B cell (primary cell): Measurements from ENCODE around the gene BOC. TPM values are rescaled to one million over a fixed set of nuclear protein-coding genes. Genes with fewer than 3 reads are reported as not detected.

Source experiments
- ATAC-seq: fragments of 200-7000 bp; cut with Tn5 transposase; one replicate; pipeline ENCODE4 v1.10.0; 2021; ENCODE audit warnings: low read depth, mild to moderate bottlenecking, moderate number of reproducible peaks, moderate library complexity
- CTCF ChIA-PET: fragments of 350-600 bp; sonication (Branson Sonifier 250); formaldehyde crosslinking; loops from one replicate; lab custom pipeline; 2021; ENCODE audit warnings: antibody characterized with exemption, inconsistent platforms; lab: Charles Lee
- POLR2A ChIA-PET: fragments of 350-600 bp; sonication (Branson Sonifier 250); formaldehyde crosslinking; loops from one replicate; lab custom pipeline; 2021; ENCODE audit warnings: antibody characterized with exemption; lab: Charles Lee
- DNase-seq: peaks from one replicate; pipeline ENCODE4 v3.0.0; 2013
- H2AFZ ChIP-seq: 2 replicates; pipeline ENCODE4 v1.6.1; 2012; ENCODE audit warnings: mild to moderate bottlenecking, low read depth, low read length; ENCODE audit not compliant: insufficient read depth, poor library complexity, severe bottlenecking
- H3K27ac ChIP-seq, 2 donors: 1 replicate in 1 of 2; 2 replicates in 1 of 2; pipeline ENCODE4 v1.5.1; 2012 to 2013; ENCODE audit warnings: low read length in 2 of 2, mild to moderate bottlenecking in 2 of 2, moderate library complexity in 1 of 2
- H3K27me3 ChIP-seq, 4 experiments: fragments of 200-600 bp in 1 of 4; sonication (generic) in 1 of 4; replicated peaks in 1 of 4; 1 replicate in 2 of 4; 2 replicates in 2 of 4; pipeline versions ENCODE4 v1.6.1 to v1.7.0; 2013 to 2016; ENCODE audit warnings: low read length in 3 of 4, mild to moderate bottlenecking in 2 of 4, mixed read lengths in 1 of 4, moderate library complexity in 1 of 4; ENCODE audit not compliant: insufficient read depth in 4 of 4, control insufficient read depth in 3 of 4; ENCODE audit errors: control extremely low read depth in 1 of 4
- H3K36me3 ChIP-seq, 2 experiments: replicated peaks in 1 of 2; 1 replicate in 1 of 2; 2 replicates in 1 of 2; pipeline versions ENCODE4 v1.6.1 to v1.7.1; 2013; ENCODE audit warnings: low read length in 1 of 2; ENCODE audit not compliant: insufficient read depth in 2 of 2, control insufficient read depth in 1 of 2; ENCODE audit errors: control extremely low read depth in 1 of 2, extremely low read depth in 1 of 2
- H3K4me1 ChIP-seq, 2 donors: fragments of 200-600 bp in 1 of 2; sonication (generic) in 1 of 2; 1 replicate in 1 of 2; 2 replicates in 1 of 2; pipeline versions ENCODE4 v1.5.1 to v1.6.1; 2013 to 2017; ENCODE audit warnings: low read length in 2 of 2; ENCODE audit not compliant: control insufficient read depth in 2 of 2, insufficient read depth in 2 of 2
- H3K4me2 ChIP-seq: replicated peaks from 2 replicates; pipeline ENCODE3; 2012; ENCODE audit warnings: mild to moderate bottlenecking, low read depth, low read length; ENCODE audit not compliant: poor library complexity, severe bottlenecking
- H3K4me3 ChIP-seq, 5 experiments: fragments of 200-600 bp in 1 of 5; sonication (generic) in 1 of 5; 1 replicate in 3 of 5; 2 replicates in 2 of 5; pipeline versions ENCODE4 v1.5.1 to v1.7.0; 2011 to 2016; ENCODE audit warnings: low read length in 4 of 5, mild to moderate bottlenecking in 4 of 5, low read depth in 2 of 5, control low read depth in 1 of 5, moderate library complexity in 1 of 5; ENCODE audit not compliant: insufficient read depth in 1 of 5; ENCODE audit errors: control extremely low read depth in 1 of 5, extremely low read depth in 1 of 5
- H3K79me2 ChIP-seq: fragments of 200-600 bp; sonication (generic); one replicate; pipeline ENCODE4 v1.6.0; 2016; ENCODE audit warnings: low read length; ENCODE audit not compliant: control insufficient read depth, insufficient read depth
- H3K9ac ChIP-seq: fragments of 200-600 bp; sonication (generic); 2 replicates; pipeline ENCODE4 v1.6.1; 2017; ENCODE audit warnings: mild to moderate bottlenecking, low read length, moderate library complexity
- H3K9me3 ChIP-seq, 3 donors: one replicate each; pipeline versions ENCODE4 v1.6.1 to v1.7.1; 2013; ENCODE audit warnings: low read length in 2 of 3; ENCODE audit not compliant: control insufficient read depth in 2 of 3, insufficient read depth in 1 of 3; ENCODE audit errors: control extremely low read depth in 1 of 3
- H4K20me1 ChIP-seq: 2 replicates; pipeline ENCODE4 v1.6.0; 2012; ENCODE audit warnings: mild to moderate bottlenecking, low read length; ENCODE audit not compliant: insufficient read depth, control insufficient read depth, poor library complexity, severe bottlenecking
- H3K27ac Mint-ChIP-seq: one replicate; pipeline ENCODE4 v1.8.0; 2021; ENCODE audit warnings: mixed read lengths
- H3K27me3 Mint-ChIP-seq: one replicate; pipeline ENCODE4 v1.8.0; 2021; ENCODE audit warnings: mixed read lengths
- H3K4me1 Mint-ChIP-seq: one replicate; pipeline ENCODE4 v1.8.0; 2021; ENCODE audit warnings: mixed read lengths
- H3K4me3 Mint-ChIP-seq: one replicate; pipeline ENCODE4 v1.8.0; 2021; ENCODE audit warnings: mixed read lengths
- H3K9me3 Mint-ChIP-seq: one replicate; pipeline ENCODE4 v1.8.0; 2022; ENCODE audit warnings: mixed read lengths; ENCODE audit not compliant: insufficient read depth
- EZH2 ChIP-seq: IDR thresholded peaks from 2 replicates; pipeline ENCODE4 v1.6.1; 2012; ENCODE audit warnings: borderline replicate concordance, low read depth, mild to moderate bottlenecking, moderate library complexity, low read length; ENCODE audit not compliant: insufficient read depth, poor library complexity, severe bottlenecking
- WGBS: methylation state at CpG from one replicate; pipeline ENCODE4 v1.1.5; 2013; ENCODE audit warnings: missing lambda C conversion rate; ENCODE audit not compliant: insufficient coverage; 5-methylcytosine and 5-hydroxymethylcytosine counted together
- intact Hi-C: fragments of 100-400 bp; cut with micrococcal nuclease; formaldehyde crosslinking; loops from one replicate; pipeline ENCODE4 v1.10.0; 2022
- polyA plus RNA-seq: library from polyadenylated mRNA; depleted of rRNA; stranded (reverse); fragments of >200 nt; gene quantifications from 2 replicates; pipeline ENCODE4 v1.2.3, GENCODE V29; 2012
- total RNA-seq, 2 donors: library from RNA; stranded (reverse); fragments of 120-200 nt in 1 of 2; gene quantifications; 1 replicate in 1 of 2; 2 replicates in 1 of 2; pipeline versions ENCODE4 v1.2.3 to v1.2.4, GENCODE V29; 2013 to 2022
- TF ChIP-seq, protein P1 (sequence below): fragments of 200-600 bp; IDR thresholded peaks from one replicate; pipeline ENCODE4 v1.8.0; 2022; ENCODE audit warnings: antibody characterized with exemption, mild to moderate bottlenecking

The BOC gene
- total and polyA plus RNA-seq, 2 donors (not counting 1 experiment from before 2014, with no cell fraction given), result 0.12 to 2.0 TPM

GRCh38 chr3:113291572-113291971 lies 80.2 kb downstream of the BOC start:
- Histone ChIP-seq H2AFZ (no peak overlapping the region), H3K4me3 (no peak overlapping the region), H3K4me2 (no peak overlapping the region), H3K27me3 (no peaks in the 10 kb centered on the region), H3K9ac (no peak overlapping the region), H3K36me3 (no peaks in the 10 kb centered on the region), H4K20me1 (no peaks in the 10 kb centered on the region), H3K27ac (no peak overlapping the region), H3K79me2 (no peaks in the 10 kb centered on the region), H3K9me3 (no peaks in the 10 kb centered on the region), H3K4me1 (no peaks in the 10 kb centered on the region)
- ChIA-PET CTCF (interaction anchor here (1.7 to 9.1 kb wide), 3 partner anchors 237 to 648 kb away, joined by 4 to 110 read pairs (median 94); no protein-coding TSS in a partner anchor), POLR2A (no interaction called here)
- Mint-ChIP-seq H3K9me3 (no peaks in the 10 kb centered on the region), H3K4me1 (no peaks in the 10 kb centered on the region), H3K27me3 (no peaks in the 10 kb centered on the region), H3K4me3 (no peak overlapping the region), H3K27ac (no peak overlapping the region)
- ATAC-seq (no peak), DNase-seq (no peak)
- intact Hi-C loops, result no loop called here
- TF ChIP-seq, protein P1, sequence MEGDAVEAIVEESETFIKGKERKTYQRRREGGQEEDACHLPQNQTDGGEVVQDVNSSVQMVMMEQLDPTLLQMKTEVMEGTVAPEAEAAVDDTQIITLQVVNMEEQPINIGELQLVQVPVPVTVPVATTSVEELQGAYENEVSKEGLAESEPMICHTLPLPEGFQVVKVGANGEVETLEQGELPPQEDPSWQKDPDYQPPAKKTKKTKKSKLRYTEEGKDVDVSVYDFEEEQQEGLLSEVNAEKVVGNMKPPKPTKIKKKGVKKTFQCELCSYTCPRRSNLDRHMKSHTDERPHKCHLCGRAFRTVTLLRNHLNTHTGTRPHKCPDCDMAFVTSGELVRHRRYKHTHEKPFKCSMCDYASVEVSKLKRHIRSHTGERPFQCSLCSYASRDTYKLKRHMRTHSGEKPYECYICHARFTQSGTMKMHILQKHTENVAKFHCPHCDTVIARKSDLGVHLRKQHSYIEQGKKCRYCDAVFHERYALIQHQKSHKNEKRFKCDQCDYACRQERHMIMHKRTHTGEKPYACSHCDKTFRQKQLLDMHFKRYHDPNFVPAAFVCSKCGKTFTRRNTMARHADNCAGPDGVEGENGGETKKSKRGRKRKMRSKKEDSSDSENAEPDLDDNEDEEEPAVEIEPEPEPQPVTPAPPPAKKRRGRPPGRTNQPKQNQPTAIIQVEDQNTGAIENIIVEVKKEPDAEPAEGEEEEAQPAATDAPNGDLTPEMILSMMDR, result no peak
- TF ChIP-seq EZH2, result no peak
- WGBS, result 80% methylated on average over 1 of the region's 6 CpGs

DNA sequence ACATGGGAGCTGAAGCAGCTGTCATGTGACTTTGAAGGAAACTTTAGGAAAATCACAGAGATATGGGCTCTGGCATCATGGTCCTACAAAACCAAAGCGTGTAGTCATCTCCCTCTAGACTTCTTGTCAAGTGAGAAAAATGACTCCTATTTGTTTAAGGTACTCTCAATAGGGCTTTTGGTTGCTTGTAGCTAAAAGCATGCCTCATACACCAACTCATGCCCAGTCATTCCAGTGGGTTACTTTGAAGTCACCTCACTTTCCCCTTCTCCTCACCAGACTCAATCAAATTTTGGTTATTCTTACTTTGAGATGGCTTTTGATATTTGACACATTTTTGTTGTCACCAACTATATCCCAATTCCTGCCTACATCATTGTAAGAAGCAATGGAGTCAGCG lies 81.6 kb downstream of the BOC start:
- no peaks in the 10 kb centered on the region for H4K20me1 ChIP-seq
- ATAC-seq, result no peak
- no peak overlapping the region for H3K27ac ChIP-seq
- H3K79me2 ChIP-seq, result no peaks in the 10 kb centered on the region
- DNase-seq, result no peak
- no peak overlapping the region for H3K9ac ChIP-seq
- no peak overlapping the region for H3K4me2 ChIP-seq
- H3K27me3 ChIP-seq, result no peaks in the 10 kb centered on the region
- H3K4me1 ChIP-seq, result no peaks in the 10 kb centered on the region
- Mint-ChIP-seq H3K9me3 (no peaks in the 10 kb centered on the region), H3K27me3 (no peaks in the 10 kb centered on the region), H3K4me3 (no peak overlapping the region), H3K4me1 (no peaks in the 10 kb centered on the region), H3K27ac (no peak overlapping the region)
- no peak overlapping the region for H3K4me3 ChIP-seq
- no peaks in the 10 kb centered on the region for H3K36me3 ChIP-seq
- WGBS, result no CpG with 5 or more reads among the region's 2 CpGs
- ChIA-PET CTCF (interaction anchor here (0.8 to 9.1 kb wide), 3 partner anchors 11 to 257 kb away, joined by 3 to 110 read pairs (median 4); no protein-coding TSS in a partner anchor), POLR2A (no interaction called here)
- TF ChIP-seq EZH2, result no peak
- TF ChIP-seq, protein P1, result no peak
- no peak overlapping the region for H2AFZ ChIP-seq
- no peaks in the 10 kb centered on the region for H3K9me3 ChIP-seq
- intact Hi-C loops, result no loop called here
